NT2/D1 (cell line): Measurements from ENCODE around the gene FMR1.

ENCODE experiments used
- DNase-seq: peaks from one replicate; pipeline ENCODE4 v3.0.0-alpha.2; 2011; ENCODE audit warnings: low read depth, low spot score
- H3K27me3 ChIP-seq: 2 replicates; pipeline ENCODE4 v1.6.0; 2011; ENCODE audit warnings: mild to moderate bottlenecking; ENCODE audit not compliant: insufficient read length, insufficient read depth
- H3K36me3 ChIP-seq: 2 replicates; pipeline ENCODE4 v1.6.1; 2011; ENCODE audit warnings: mild to moderate bottlenecking, low read length, mixed read lengths; ENCODE audit not compliant: insufficient read depth, insufficient read length
- H3K4me1 ChIP-seq: 2 replicates; pipeline ENCODE4 v1.5.1; 2011; ENCODE audit not compliant: insufficient read depth, insufficient read length
- H3K4me3 ChIP-seq: 2 replicates; pipeline ENCODE4 v1.5.1; 2011; ENCODE audit warnings: low read depth; ENCODE audit not compliant: insufficient read length
- H3K9ac ChIP-seq: 2 replicates; pipeline ENCODE4 v1.6.0; 2011; ENCODE audit warnings: low read depth; ENCODE audit not compliant: insufficient read length
- H3K9me3 ChIP-seq: 2 replicates; pipeline ENCODE4 v1.5.1; 2011; ENCODE audit warnings: mild to moderate bottlenecking, low read length; ENCODE audit not compliant: insufficient read depth
- SUZ12 ChIP-seq: IDR thresholded peaks from 2 replicates; pipeline ENCODE4 v1.6.1; 2011; ENCODE audit not compliant: insufficient read length, insufficient read depth; ENCODE audit errors: extremely low read depth
- YY1 ChIP-seq: IDR thresholded peaks from 2 replicates; pipeline ENCODE4 v1.6.1; 2011; ENCODE audit not compliant: insufficient read length, insufficient read depth
- ZNF274 ChIP-seq: IDR thresholded peaks from 2 replicates; pipeline ENCODE4 v1.6.1; 2011; ENCODE audit warnings: mild to moderate bottlenecking, low read depth, low read length

Gene FMR1

GRCh38 chrX:147981038-147981752, 69.5 kb downstream of the FMR1 start, which contains the start of gene FMR1NB:
TSS of gene FMR1NB (plus strand) at chrX:147981337. CDS start at chrX:147981403, 66 bp downstream.
- TF ChIP-seq SUZ12: no peak
- TF ChIP-seq ZNF274: no peak
- TF ChIP-seq YY1: no peak

More at GRCh38 chrX:147981038-147981752, 69.5 kb downstream of the FMR1 start, which contains the start of gene FMR1NB:
- H3K4me1 ChIP-seq: no peaks in the 10 kb centered on the region
- no peak for DNase-seq
- H3K27me3 ChIP-seq: no peaks in the 10 kb centered on the region
- H3K9me3 ChIP-seq: no peaks in the 10 kb centered on the region
- no peak within 1 kb of the TSS for H3K4me3 ChIP-seq
- H3K36me3 ChIP-seq: no peaks in the 10 kb centered on the region
- no peak within 1 kb of the TSS for H3K9ac ChIP-seq
